Measurements from ENCODE around the gene LPCAT1. TPM values are rescaled to one million over a fixed set of nuclear protein-coding genes. Genes with fewer than 3 reads are reported as not detected.

LPCAT1 gene
- total RNA-seq, 4 donors from 2014 or later = 8.8 to 59.4 (median 28.5) TPM

- no peak for TF ChIP-seq CTCF (IDR thresholded peaks at IDR 0.05)
- no peak for TF ChIP-seq POLR2A (IDR thresholded peaks at IDR 0.05)
- no peak overlapping the region for H3K4me3 ChIP-seq
- peak in 2 of 3 donors; percentile 24 to 41 for DNase-seq
- no peaks in the 10 kb centered on the region for H3K4me1 ChIP-seq
- no peak overlapping the region for H3K27ac ChIP-seq
- H3K27me3 ChIP-seq = no peaks in the 10 kb centered on the region
- no peaks in the 10 kb centered on the region for H3K9me3 ChIP-seq
- H3K36me3 ChIP-seq = peaks cover 0 to 5% (median 0%) of the 10 kb centered on the region in 3 donors
These were observed 10.3 kb downstream of the LPCAT1 start for GRCh38 chr5:1513326-1514026.

- Histone ChIP-seq H3K4me3 (no peak overlapping the region), H3K4me1 (no peaks in the 10 kb centered on the region), H3K9me3 (no peaks in the 10 kb centered on the region), H3K27ac (no peak overlapping the region), H3K36me3 (peaks cover 0 to under 1% (median 0%) of the 10 kb centered on the region in 3 donors), H3K27me3 (no peaks in the 10 kb centered on the region)
- TF ChIP-seq POLR2A (IDR thresholded peaks at IDR 0.05) (no peak), CTCF (IDR thresholded peaks at IDR 0.05) (no peak)
- DNase-seq = peak; percentile 26 to 49 (median 42)
These were observed 11.0 kb downstream of the LPCAT1 start for GRCh38 chr5:1512541-1513291.

GRCh38 chr5:1511651-1512540 lies 11.9 kb downstream of the LPCAT1 start:
- TF ChIP-seq CTCF (IDR thresholded peaks at IDR 0.05) (peak in 3 of 6 experiments; percentile 22 to 39 (median 34)), POLR2A (IDR thresholded peaks at IDR 0.05) (no peak)
- Histone ChIP-seq H3K4me3 (no peak overlapping the region), H3K27ac (no peak overlapping the region), H3K27me3 (no peaks in the 10 kb centered on the region), H3K4me1 (no peaks in the 10 kb centered on the region), H3K36me3 (no peaks in the 10 kb centered on the region), H3K9me3 (no peaks in the 10 kb centered on the region)
- DNase-seq = peak; percentile 14 to 45 (median 44)

- Histone ChIP-seq H3K4me1 (peaks cover 0 to 5% (median 0%) of the 10 kb centered on the region in 4 donors), H3K4me3 (no peak overlapping the region), H3K36me3 (no peaks in the 10 kb centered on the region), H3K27me3 (no peaks in the 10 kb centered on the region), H3K27ac (no peak overlapping the region), H3K9me3 (no peaks in the 10 kb centered on the region)
- no peak for TF ChIP-seq POLR2A (IDR thresholded peaks at IDR 0.05)
- peak; percentile 19 to 61 (median 30) for DNase-seq
These were observed 12.7 kb downstream of the LPCAT1 start for GRCh38 chr5:1511048-1511447.

- TF ChIP-seq CTCF (IDR thresholded peaks at IDR 0.05) (no peak), POLR2A (IDR thresholded peaks at IDR 0.05) (no peak)
- Histone ChIP-seq H3K27me3 (no peaks in the 10 kb centered on the region), H3K4me3 (no peak overlapping the region), H3K36me3 (no peaks in the 10 kb centered on the region), H3K9me3 (no peaks in the 10 kb centered on the region), H3K27ac (no peak overlapping the region), H3K4me1 (peaks cover 0 to 9% (median 0%) of the 10 kb centered on the region in 4 donors)
- DNase-seq = peak; percentile 15 to 39 (median 37)
These were observed 13.1 kb downstream of the LPCAT1 start for GRCh38 chr5:1510631-1511030.

All from Peyer's patch (tissue), 4 donors.